PFSK-1 (cell line): ENCODE data around the gene UBAP1L.

ENCODE experiments used
- FOXP2 ChIP-seq: optimal IDR thresholded peaks from 2 replicates; pipeline ENCODE3; 2011; ENCODE audit warnings: borderline replicate concordance, control low read depth, inconsistent platforms; ENCODE audit not compliant: insufficient read depth; ENCODE audit errors: extremely low read length, extremely low read depth
- POLR2AphosphoS5 ChIP-seq: IDR thresholded peaks from 2 replicates; pipeline ENCODE4 v1.6.1; 2012; ENCODE audit warnings: low read depth, mild to moderate bottlenecking, control low read depth, low read length, moderate library complexity
- SIN3A ChIP-seq: IDR thresholded peaks from 2 replicates; pipeline ENCODE4 v1.6.1; 2012; ENCODE audit warnings: mild to moderate bottlenecking, low read length, moderate library complexity, borderline replicate concordance; ENCODE audit not compliant: insufficient read depth
- TAF1 ChIP-seq: IDR thresholded peaks from 2 replicates; pipeline ENCODE4 v1.6.1; 2012; ENCODE audit warnings: low read length, control low read depth, borderline replicate concordance; ENCODE audit not compliant: insufficient read depth
- TF ChIP-seq, protein P1 (sequence below), 2 experiments: IDR thresholded peaks; 2 replicates each; pipeline versions ENCODE4 v1.6.1 to v1.8.0; 2011 to 2012; ENCODE audit warnings: low read depth in 2 of 2, low read length in 2 of 2, control low read depth in 1 of 2, inconsistent platforms in 1 of 2, mild to moderate bottlenecking in 1 of 2, moderate library complexity in 1 of 2; ENCODE audit not compliant: insufficient read depth in 1 of 2

Gene UBAP1L

DNA sequence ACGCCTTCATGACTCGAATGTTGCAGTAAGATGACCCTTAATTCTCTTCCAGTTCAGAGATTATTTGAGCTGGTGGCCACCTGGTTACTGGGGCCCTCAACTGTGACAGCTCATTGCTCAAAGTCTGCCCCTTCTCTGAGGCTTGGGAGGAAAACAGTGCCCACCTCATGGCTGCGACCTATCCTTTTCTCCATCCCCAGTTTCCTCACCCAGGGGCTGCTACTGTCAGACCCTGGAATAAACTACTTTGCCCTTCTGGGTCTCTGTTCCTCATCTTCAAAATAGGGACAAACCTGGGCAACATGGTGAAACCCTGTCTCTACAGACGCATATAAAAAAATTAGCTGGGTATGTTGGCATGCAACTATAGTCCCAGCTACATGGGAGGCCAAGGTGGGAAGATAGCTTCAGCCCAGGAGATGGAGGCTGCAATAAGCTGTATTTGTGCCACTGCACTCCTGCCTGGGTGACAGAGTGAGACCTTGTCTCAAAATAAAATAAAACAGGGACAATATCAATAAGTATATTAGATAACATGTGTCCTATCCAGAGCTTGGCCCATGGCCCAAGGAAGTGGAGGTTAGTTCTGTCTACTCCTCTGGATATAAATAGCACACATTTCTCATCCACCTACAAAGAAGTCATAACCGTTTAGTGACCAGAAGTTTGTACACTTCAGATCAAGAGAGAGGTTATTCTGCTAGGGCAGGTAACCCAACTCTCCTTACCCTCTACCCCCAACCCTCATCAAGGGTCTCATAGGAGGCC lies 45.0 kb downstream of the UBAP1L start:
- TF ChIP-seq SIN3A = no peak
- no peak for TF ChIP-seq TAF1
- TF ChIP-seq, protein P1, sequence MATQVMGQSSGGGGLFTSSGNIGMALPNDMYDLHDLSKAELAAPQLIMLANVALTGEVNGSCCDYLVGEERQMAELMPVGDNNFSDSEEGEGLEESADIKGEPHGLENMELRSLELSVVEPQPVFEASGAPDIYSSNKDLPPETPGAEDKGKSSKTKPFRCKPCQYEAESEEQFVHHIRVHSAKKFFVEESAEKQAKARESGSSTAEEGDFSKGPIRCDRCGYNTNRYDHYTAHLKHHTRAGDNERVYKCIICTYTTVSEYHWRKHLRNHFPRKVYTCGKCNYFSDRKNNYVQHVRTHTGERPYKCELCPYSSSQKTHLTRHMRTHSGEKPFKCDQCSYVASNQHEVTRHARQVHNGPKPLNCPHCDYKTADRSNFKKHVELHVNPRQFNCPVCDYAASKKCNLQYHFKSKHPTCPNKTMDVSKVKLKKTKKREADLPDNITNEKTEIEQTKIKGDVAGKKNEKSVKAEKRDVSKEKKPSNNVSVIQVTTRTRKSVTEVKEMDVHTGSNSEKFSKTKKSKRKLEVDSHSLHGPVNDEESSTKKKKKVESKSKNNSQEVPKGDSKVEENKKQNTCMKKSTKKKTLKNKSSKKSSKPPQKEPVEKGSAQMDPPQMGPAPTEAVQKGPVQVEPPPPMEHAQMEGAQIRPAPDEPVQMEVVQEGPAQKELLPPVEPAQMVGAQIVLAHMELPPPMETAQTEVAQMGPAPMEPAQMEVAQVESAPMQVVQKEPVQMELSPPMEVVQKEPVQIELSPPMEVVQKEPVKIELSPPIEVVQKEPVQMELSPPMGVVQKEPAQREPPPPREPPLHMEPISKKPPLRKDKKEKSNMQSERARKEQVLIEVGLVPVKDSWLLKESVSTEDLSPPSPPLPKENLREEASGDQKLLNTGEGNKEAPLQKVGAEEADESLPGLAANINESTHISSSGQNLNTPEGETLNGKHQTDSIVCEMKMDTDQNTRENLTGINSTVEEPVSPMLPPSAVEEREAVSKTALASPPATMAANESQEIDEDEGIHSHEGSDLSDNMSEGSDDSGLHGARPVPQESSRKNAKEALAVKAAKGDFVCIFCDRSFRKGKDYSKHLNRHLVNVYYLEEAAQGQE (IDR thresholded peaks at IDR 0.05; ENCODE audit: insufficient read depth in 1 of 2, low read depth in 2 of 2, low read length in 2 of 2) = no peak
- no peak for TF ChIP-seq FOXP2
- no peak for TF ChIP-seq POLR2AphosphoS5

DNA sequence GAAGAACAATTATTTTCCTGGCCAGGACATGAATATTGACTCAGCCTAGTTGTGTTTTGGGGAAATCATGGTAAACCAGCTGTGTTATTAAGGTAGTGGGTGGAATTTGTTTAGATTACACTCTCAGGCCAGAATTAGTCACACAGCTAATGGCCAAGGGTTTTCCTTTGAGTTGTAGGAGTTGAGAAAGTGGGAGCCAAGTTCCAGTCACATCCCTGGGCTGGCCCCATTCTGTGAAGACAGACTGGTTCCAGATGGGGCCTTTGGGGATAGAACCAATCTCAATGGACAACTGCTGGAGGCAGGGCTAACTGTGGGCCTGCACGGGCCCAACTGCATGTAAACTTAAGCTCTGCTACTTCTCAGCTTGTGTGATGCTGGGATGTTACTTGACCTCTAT lies 45.8 kb downstream of the UBAP1L start:
- TF ChIP-seq, protein P1 (IDR thresholded peaks at IDR 0.05; ENCODE audit: insufficient read depth in 1 of 2, low read depth in 2 of 2, low read length in 2 of 2) = no peak
- TF ChIP-seq SIN3A (no peak), TAF1 (no peak), POLR2AphosphoS5 (no peak), FOXP2 (no peak)

DNA sequence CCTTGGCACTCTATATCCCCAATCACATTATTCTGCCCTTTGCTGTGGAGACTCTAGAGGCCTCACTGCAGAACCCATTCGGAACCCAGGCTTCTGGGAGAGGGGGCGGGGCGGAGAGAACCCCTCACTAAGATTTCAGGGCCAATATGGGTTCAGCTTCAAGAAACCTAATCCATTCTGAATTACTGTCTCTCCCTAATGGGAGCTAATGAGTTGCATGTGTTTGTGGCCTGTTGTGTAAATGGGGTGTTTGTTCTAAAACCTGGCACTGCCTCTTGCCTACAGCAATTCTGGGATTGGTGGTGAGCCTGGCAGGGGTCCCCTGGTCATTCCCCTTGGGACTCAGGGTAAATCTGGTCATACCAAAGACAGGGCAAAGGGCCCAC lies 46.6 kb downstream of the UBAP1L start:
- TF ChIP-seq TAF1 (no peak), SIN3A (no peak), POLR2AphosphoS5 (no peak), FOXP2 (no peak)
- TF ChIP-seq, protein P1 (IDR thresholded peaks at IDR 0.05; ENCODE audit: insufficient read depth in 1 of 2, low read depth in 2 of 2, low read length in 2 of 2) = no peak

DNA sequence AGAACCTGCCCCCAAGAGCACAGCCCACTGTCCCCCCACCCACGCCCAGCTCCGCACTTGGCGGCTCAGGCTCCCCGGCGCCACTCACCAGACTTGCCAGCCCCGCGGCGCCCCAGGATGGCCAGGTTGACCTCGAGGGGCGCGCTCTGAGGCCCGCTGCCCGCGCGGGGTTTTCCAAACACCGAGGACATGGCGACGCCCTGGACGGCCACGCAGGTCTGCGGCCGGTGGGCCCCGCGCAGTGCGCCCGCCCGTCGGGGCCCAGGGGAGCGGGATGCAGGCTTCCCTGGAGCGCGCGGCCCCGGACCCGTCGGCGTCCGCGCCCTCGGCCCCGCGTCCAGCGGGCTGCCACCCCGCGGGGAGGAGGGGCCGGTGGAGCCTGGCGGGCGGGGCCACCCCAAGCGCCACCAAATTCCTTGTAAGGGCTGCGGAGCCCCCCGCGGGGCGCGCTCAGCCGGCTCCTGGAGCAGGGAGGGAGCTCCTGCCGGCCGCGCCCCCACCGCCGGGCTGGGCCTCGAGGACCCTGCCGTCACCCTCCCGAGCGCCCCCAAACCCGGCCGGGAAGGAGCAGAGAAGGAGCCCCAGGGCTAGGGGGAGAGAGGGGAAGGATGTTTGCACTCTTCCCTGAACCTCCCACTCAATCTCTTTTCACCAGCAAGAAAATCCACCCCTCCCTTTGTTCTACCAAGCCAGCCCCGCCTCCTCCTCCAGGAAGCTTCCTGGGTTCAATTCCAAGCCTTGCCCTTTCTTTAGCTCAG lies 47.2 kb downstream of the UBAP1L start, which contains the start of gene RASL12:
Gene RASL12 (minus strand): TSS at position 347 of the 758 bp plus-strand sequence. CDS start 156 bp downstream, at position 191.
- TF ChIP-seq POLR2AphosphoS5 = no peak
- no peak for TF ChIP-seq TAF1
- TF ChIP-seq SIN3A = no peak
- TF ChIP-seq FOXP2 = no peak
- TF ChIP-seq, protein P1 (IDR thresholded peaks at IDR 0.05; ENCODE audit: insufficient read depth in 1 of 2, low read depth in 2 of 2, low read length in 2 of 2) = no peak
